B cell (primary cell): ENCODE measurements around the gene SPPL2B. TPM values are rescaled to one million over a fixed set of nuclear protein-coding genes. Genes with fewer than 3 reads are reported as not detected.

Experiments used
- ATAC-seq: fragments of 200-7000 bp; cut with Tn5 transposase; one replicate; pipeline ENCODE4 v1.10.0; 2021; ENCODE audit warnings: low read depth, mild to moderate bottlenecking, moderate number of reproducible peaks, moderate library complexity
- CTCF ChIA-PET: fragments of 350-600 bp; sonication (Branson Sonifier 250); formaldehyde crosslinking; loops from one replicate; lab custom pipeline; 2021; ENCODE audit warnings: antibody characterized with exemption, inconsistent platforms; lab: Charles Lee
- POLR2A ChIA-PET: fragments of 350-600 bp; sonication (Branson Sonifier 250); formaldehyde crosslinking; loops from one replicate; lab custom pipeline; 2021; ENCODE audit warnings: antibody characterized with exemption; lab: Charles Lee
- DNase-seq: peaks from one replicate; pipeline ENCODE4 v3.0.0; 2013
- H2AFZ ChIP-seq: 2 replicates; pipeline ENCODE4 v1.6.1; 2012; ENCODE audit warnings: mild to moderate bottlenecking, low read depth, low read length; ENCODE audit not compliant: insufficient read depth, poor library complexity, severe bottlenecking
- H3K27ac ChIP-seq, 2 donors: 1 replicate in 1 of 2; 2 replicates in 1 of 2; pipeline ENCODE4 v1.5.1; 2012 to 2013; ENCODE audit warnings: low read length in 2 of 2, mild to moderate bottlenecking in 2 of 2, moderate library complexity in 1 of 2
- H3K27me3 ChIP-seq, 4 experiments: fragments of 200-600 bp in 1 of 4; sonication (generic) in 1 of 4; replicated peaks in 1 of 4; 1 replicate in 2 of 4; 2 replicates in 2 of 4; pipeline versions ENCODE4 v1.6.1 to v1.7.0; 2013 to 2016; ENCODE audit warnings: low read length in 3 of 4, mild to moderate bottlenecking in 2 of 4, mixed read lengths in 1 of 4, moderate library complexity in 1 of 4; ENCODE audit not compliant: insufficient read depth in 4 of 4, control insufficient read depth in 3 of 4; ENCODE audit errors: control extremely low read depth in 1 of 4
- H3K36me3 ChIP-seq, 2 experiments: replicated peaks in 1 of 2; 1 replicate in 1 of 2; 2 replicates in 1 of 2; pipeline versions ENCODE4 v1.6.1 to v1.7.1; 2013; ENCODE audit warnings: low read length in 1 of 2; ENCODE audit not compliant: insufficient read depth in 2 of 2, control insufficient read depth in 1 of 2; ENCODE audit errors: control extremely low read depth in 1 of 2, extremely low read depth in 1 of 2
- H3K4me1 ChIP-seq, 2 donors: fragments of 200-600 bp in 1 of 2; sonication (generic) in 1 of 2; 1 replicate in 1 of 2; 2 replicates in 1 of 2; pipeline versions ENCODE4 v1.5.1 to v1.6.1; 2013 to 2017; ENCODE audit warnings: low read length in 2 of 2; ENCODE audit not compliant: control insufficient read depth in 2 of 2, insufficient read depth in 2 of 2
- H3K4me2 ChIP-seq: replicated peaks from 2 replicates; pipeline ENCODE3; 2012; ENCODE audit warnings: mild to moderate bottlenecking, low read depth, low read length; ENCODE audit not compliant: poor library complexity, severe bottlenecking
- H3K4me3 ChIP-seq, 5 experiments: fragments of 200-600 bp in 1 of 5; sonication (generic) in 1 of 5; 1 replicate in 3 of 5; 2 replicates in 2 of 5; pipeline versions ENCODE4 v1.5.1 to v1.7.0; 2011 to 2016; ENCODE audit warnings: low read length in 4 of 5, mild to moderate bottlenecking in 4 of 5, low read depth in 2 of 5, control low read depth in 1 of 5, moderate library complexity in 1 of 5; ENCODE audit not compliant: insufficient read depth in 1 of 5; ENCODE audit errors: control extremely low read depth in 1 of 5, extremely low read depth in 1 of 5
- H3K79me2 ChIP-seq: fragments of 200-600 bp; sonication (generic); one replicate; pipeline ENCODE4 v1.6.0; 2016; ENCODE audit warnings: low read length; ENCODE audit not compliant: control insufficient read depth, insufficient read depth
- H3K9ac ChIP-seq: fragments of 200-600 bp; sonication (generic); 2 replicates; pipeline ENCODE4 v1.6.1; 2017; ENCODE audit warnings: mild to moderate bottlenecking, low read length, moderate library complexity
- H3K9me3 ChIP-seq, 3 donors: one replicate each; pipeline versions ENCODE4 v1.6.1 to v1.7.1; 2013; ENCODE audit warnings: low read length in 2 of 3; ENCODE audit not compliant: control insufficient read depth in 2 of 3, insufficient read depth in 1 of 3; ENCODE audit errors: control extremely low read depth in 1 of 3
- H4K20me1 ChIP-seq: 2 replicates; pipeline ENCODE4 v1.6.0; 2012; ENCODE audit warnings: mild to moderate bottlenecking, low read length; ENCODE audit not compliant: insufficient read depth, control insufficient read depth, poor library complexity, severe bottlenecking
- H3K27ac Mint-ChIP-seq: one replicate; pipeline ENCODE4 v1.8.0; 2021; ENCODE audit warnings: mixed read lengths
- H3K27me3 Mint-ChIP-seq: one replicate; pipeline ENCODE4 v1.8.0; 2021; ENCODE audit warnings: mixed read lengths
- H3K4me1 Mint-ChIP-seq: one replicate; pipeline ENCODE4 v1.8.0; 2021; ENCODE audit warnings: mixed read lengths
- H3K4me3 Mint-ChIP-seq: one replicate; pipeline ENCODE4 v1.8.0; 2021; ENCODE audit warnings: mixed read lengths
- H3K9me3 Mint-ChIP-seq: one replicate; pipeline ENCODE4 v1.8.0; 2022; ENCODE audit warnings: mixed read lengths; ENCODE audit not compliant: insufficient read depth
- CTCF ChIP-seq: fragments of 200-600 bp; IDR thresholded peaks from one replicate; pipeline ENCODE4 v1.8.0; 2022; ENCODE audit warnings: antibody characterized with exemption, mild to moderate bottlenecking
- EZH2 ChIP-seq: IDR thresholded peaks from 2 replicates; pipeline ENCODE4 v1.6.1; 2012; ENCODE audit warnings: borderline replicate concordance, low read depth, mild to moderate bottlenecking, moderate library complexity, low read length; ENCODE audit not compliant: insufficient read depth, poor library complexity, severe bottlenecking
- WGBS: methylation state at CpG from one replicate; pipeline ENCODE4 v1.1.5; 2013; ENCODE audit warnings: missing lambda C conversion rate; ENCODE audit not compliant: insufficient coverage; 5-methylcytosine and 5-hydroxymethylcytosine counted together
- intact Hi-C: fragments of 100-400 bp; cut with micrococcal nuclease; formaldehyde crosslinking; loops from one replicate; pipeline ENCODE4 v1.10.0; 2022
- polyA plus RNA-seq: library from polyadenylated mRNA; depleted of rRNA; stranded (reverse); fragments of >200 nt; gene quantifications from 2 replicates; pipeline ENCODE4 v1.2.3, GENCODE V29; 2012
- total RNA-seq, 2 donors: library from RNA; stranded (reverse); fragments of 120-200 nt in 1 of 2; gene quantifications; 1 replicate in 1 of 2; 2 replicates in 1 of 2; pipeline versions ENCODE4 v1.2.3 to v1.2.4, GENCODE V29; 2013 to 2022

The SPPL2B gene
- total and polyA plus RNA-seq, 2 donors (not counting 1 experiment from before 2014, with no cell fraction given) = 415 to 479 TPM

- ChIA-PET CTCF (interaction anchor here (0.7 kb wide), 1 partner anchor 25 kb away, joined by 3 read pairs; no protein-coding TSS in a partner anchor), POLR2A (no interaction called here)
- H3K4me1 Mint-ChIP-seq = peaks cover 1% of the 10 kb centered on the region
- ATAC-seq = no peak
- TF ChIP-seq EZH2 = no peak
- TF ChIP-seq CTCF = no peak
- H4K20me1 ChIP-seq = peaks cover 12% of the 10 kb centered on the region
- H2AFZ ChIP-seq = no peak overlapping the region
- no peak overlapping the region for H3K4me2 ChIP-seq
- H3K4me3 ChIP-seq = no peak overlapping the region
- 91% methylated on average over 21 of the region's 24 CpGs for WGBS
- peaks cover 1% of the 10 kb centered on the region for H3K27me3 Mint-ChIP-seq
- peaks cover 0 to 3% (median 1%) of the 10 kb centered on the region in 4 experiments for H3K27me3 ChIP-seq
- DNase-seq = no peak
- no peak overlapping the region for H3K9ac ChIP-seq
- no peaks in the 10 kb centered on the region for H3K9me3 Mint-ChIP-seq
- no peaks in the 10 kb centered on the region for H3K9me3 ChIP-seq
- no peak overlapping the region for H3K27ac ChIP-seq
- H3K27ac Mint-ChIP-seq = no peak overlapping the region
- intact Hi-C loops = no loop called here
- peaks cover 0 to 28% of the 10 kb centered on the region in 2 experiments for H3K36me3 ChIP-seq
- peaks cover 6% of the 10 kb centered on the region for H3K79me2 ChIP-seq
- H3K4me1 ChIP-seq = peaks cover 3 to 4% of the 10 kb centered on the region in 2 donors
- no peak overlapping the region for H3K4me3 Mint-ChIP-seq
Observed at GRCh38 chr19:2355168-2356035, 26.9 kb downstream of the SPPL2B start.
